ENCODE results near the gene ZNF665.

Gene ZNF665

GRCh38 chr19:53177986-53178385, 15.2 kb downstream of the ZNF665 start:
- no peak for TF ChIP-seq CTCF (IDR thresholded peaks at IDR 0.05; ENCODE audit: low read length, missing control alignments)
- no peak for DNase-seq (ENCODE audit: low read depth)
- H3K4me3 ChIP-seq (replicated peaks; ENCODE audit: low read depth, low read length): no peak overlapping the region

GRCh38 chr19:53172889-53173288, 20.3 kb downstream of the ZNF665 start:
- no peak overlapping the region for H3K4me3 ChIP-seq (replicated peaks; ENCODE audit: low read depth, low read length)
- peak; percentile 25 for DNase-seq (ENCODE audit: low read depth)
- no peak for TF ChIP-seq CTCF (IDR thresholded peaks at IDR 0.05; ENCODE audit: low read length, missing control alignments)

GRCh38 chr19:53165691-53166091, 27.5 kb downstream of the ZNF665 start:
- no peak for DNase-seq (ENCODE audit: low read depth)
- H3K4me3 ChIP-seq (replicated peaks; ENCODE audit: low read depth, low read length): no peak overlapping the region
- TF ChIP-seq CTCF (IDR thresholded peaks at IDR 0.05; ENCODE audit: low read length, missing control alignments): no peak

GRCh38 chr19:53161123-53161522, 32.0 kb downstream of the ZNF665 start:
- no peak overlapping the region for H3K4me3 ChIP-seq (replicated peaks; ENCODE audit: low read depth, low read length)
- no peak for TF ChIP-seq CTCF (IDR thresholded peaks at IDR 0.05; ENCODE audit: low read length, missing control alignments)
- no peak for DNase-seq (ENCODE audit: low read depth)

GRCh38 chr19:53160350-53160749, 32.8 kb downstream of the ZNF665 start:
- no peak for TF ChIP-seq CTCF (IDR thresholded peaks at IDR 0.05; ENCODE audit: low read length, missing control alignments)
- no peak for DNase-seq (ENCODE audit: low read depth)
- H3K4me3 ChIP-seq (replicated peaks; ENCODE audit: low read depth, low read length): no peak overlapping the region

GRCh38 chr19:53158119-53158656, 35.0 kb downstream of the ZNF665 start:
- no peak for TF ChIP-seq CTCF (IDR thresholded peaks at IDR 0.05; ENCODE audit: low read length, missing control alignments)
- DNase-seq (ENCODE audit: low read depth): peak; percentile 23
- H3K4me3 ChIP-seq (replicated peaks; ENCODE audit: low read depth, low read length): peak overlapping the region; percentile 71

- no peak for TF ChIP-seq CTCF (IDR thresholded peaks at IDR 0.05; ENCODE audit: low read length, missing control alignments)
- H3K4me3 ChIP-seq (replicated peaks; ENCODE audit: low read depth, low read length): peak overlapping the region; percentile 71
- peak; percentile 12 for DNase-seq (ENCODE audit: low read depth)
Observed at GRCh38 chr19:53157626-53158025, 35.5 kb downstream of the ZNF665 start.

All from fibroblast of pulmonary artery (primary cell).